ENCODE data around the gene TEX51. TPM values are rescaled to one million over a fixed set of nuclear protein-coding genes. Genes with fewer than 3 reads are reported as not detected.

The TEX51 gene
- total RNA-seq, 1 donor from 2014 or later: not detected

DNA sequence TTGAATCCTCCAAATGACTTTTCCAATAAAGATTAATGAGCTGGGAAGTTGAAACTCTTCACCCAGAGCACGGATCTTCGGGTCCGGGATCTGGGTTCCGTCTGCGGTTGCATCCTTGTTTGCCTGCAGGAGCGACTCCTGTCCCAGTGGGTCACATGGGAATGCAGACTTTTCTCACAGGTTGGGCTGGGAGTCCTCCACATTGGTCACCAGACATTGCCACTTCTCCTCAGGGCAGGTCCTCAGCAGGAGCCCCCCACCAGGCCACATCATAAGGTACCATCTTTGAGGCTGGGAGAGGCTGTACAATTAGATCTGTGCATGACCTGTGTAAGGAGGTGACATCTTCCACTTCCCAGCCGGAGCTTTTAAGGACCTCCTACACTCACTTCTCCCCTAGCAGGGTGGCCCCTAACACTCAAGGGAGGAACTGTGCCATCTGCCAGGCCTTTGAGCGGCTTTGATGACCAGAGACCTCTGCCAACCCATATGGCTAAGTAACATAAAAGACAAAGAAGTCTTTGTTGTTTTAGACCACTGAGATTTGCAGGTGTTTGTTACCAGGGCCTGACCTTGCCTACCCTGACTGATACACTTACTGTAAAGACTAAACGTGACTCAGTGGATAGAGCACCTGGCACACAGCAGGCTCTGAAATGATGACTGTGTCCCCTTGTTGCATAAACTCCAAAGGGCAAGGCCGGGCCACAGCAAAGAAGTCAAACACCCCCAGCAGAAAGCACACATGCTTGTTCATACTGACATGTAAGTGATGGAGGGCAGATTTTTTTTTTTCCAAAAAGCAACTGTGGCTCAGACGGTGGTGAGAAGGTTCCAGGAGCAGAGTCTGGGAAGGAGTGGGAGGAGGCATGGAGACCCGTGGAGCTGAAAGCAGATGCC, 7.9 kb upstream of the TEX51 start:
- Mint-ChIP-seq H3K27ac (no peak overlapping the region), H3K4me3 (ENCODE audit: low read depth) (no peak overlapping the region), H3K36me3 (ENCODE audit: insufficient read depth) (no peaks in the 10 kb centered on the region), H3K4me1 (ENCODE audit: low read depth) (peaks cover 2% of the 10 kb centered on the region), H3K27me3 (peaks cover 30% of the 10 kb centered on the region), H3K9me3 (ENCODE audit: low read depth) (no peaks in the 10 kb centered on the region)
- no peak for DNase-seq (ENCODE audit: low spot score, unreplicated experiment)
- TF ChIP-seq, protein P1, sequence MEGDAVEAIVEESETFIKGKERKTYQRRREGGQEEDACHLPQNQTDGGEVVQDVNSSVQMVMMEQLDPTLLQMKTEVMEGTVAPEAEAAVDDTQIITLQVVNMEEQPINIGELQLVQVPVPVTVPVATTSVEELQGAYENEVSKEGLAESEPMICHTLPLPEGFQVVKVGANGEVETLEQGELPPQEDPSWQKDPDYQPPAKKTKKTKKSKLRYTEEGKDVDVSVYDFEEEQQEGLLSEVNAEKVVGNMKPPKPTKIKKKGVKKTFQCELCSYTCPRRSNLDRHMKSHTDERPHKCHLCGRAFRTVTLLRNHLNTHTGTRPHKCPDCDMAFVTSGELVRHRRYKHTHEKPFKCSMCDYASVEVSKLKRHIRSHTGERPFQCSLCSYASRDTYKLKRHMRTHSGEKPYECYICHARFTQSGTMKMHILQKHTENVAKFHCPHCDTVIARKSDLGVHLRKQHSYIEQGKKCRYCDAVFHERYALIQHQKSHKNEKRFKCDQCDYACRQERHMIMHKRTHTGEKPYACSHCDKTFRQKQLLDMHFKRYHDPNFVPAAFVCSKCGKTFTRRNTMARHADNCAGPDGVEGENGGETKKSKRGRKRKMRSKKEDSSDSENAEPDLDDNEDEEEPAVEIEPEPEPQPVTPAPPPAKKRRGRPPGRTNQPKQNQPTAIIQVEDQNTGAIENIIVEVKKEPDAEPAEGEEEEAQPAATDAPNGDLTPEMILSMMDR (IDR thresholded peaks at IDR 0.05; ENCODE audit: unreplicated experiment): no peak

DNA sequence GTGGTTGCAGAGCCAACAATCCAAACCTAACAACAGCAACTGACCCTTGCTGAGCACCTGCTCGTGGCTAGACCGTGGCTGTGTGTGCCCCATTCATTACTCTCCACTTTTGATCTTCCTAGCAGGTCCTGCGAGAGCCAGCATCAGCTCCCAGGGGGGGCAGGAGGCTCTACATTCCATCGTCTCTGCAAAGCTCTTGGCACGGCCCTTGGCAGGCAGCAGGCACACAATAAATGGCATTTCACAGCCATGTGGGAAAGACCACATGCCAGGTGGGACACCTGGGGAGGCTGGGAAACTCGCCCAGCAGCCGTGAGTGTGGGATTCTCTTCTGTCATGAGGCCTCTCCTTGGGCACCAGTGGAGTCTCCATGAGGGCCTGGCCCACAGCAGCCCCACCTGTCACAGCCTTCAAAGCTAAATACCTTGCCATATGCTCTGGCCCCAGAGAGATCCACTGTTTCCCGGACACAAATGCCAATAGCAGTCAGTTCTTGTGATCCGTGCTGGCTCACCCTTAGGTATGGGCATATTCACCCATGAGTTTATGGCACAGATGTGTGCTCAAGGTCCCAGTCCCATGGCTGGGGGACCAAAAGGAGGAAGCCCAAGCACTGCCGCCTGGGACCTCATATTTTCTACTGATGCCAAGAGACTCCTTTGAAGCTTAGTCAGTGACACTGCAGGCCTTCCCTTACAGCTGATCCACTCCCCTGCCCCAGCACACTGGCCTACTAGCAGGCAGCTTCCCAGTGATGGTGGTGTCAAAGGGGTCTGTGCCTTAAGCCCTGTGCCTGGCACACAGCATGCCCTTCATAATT, 6.8 kb upstream of the TEX51 start:
- DNase-seq (ENCODE audit: low spot score, unreplicated experiment): no peak
- H3K27me3 Mint-ChIP-seq: peaks cover 24% of the 10 kb centered on the region
- H3K27ac Mint-ChIP-seq: no peak overlapping the region
- H3K9me3 Mint-ChIP-seq (ENCODE audit: low read depth): no peaks in the 10 kb centered on the region
- H3K4me1 Mint-ChIP-seq (ENCODE audit: low read depth): no peaks in the 10 kb centered on the region
- H3K36me3 Mint-ChIP-seq (ENCODE audit: insufficient read depth): no peaks in the 10 kb centered on the region
- TF ChIP-seq, protein P1 (IDR thresholded peaks at IDR 0.05; ENCODE audit: unreplicated experiment): no peak
- H3K4me3 Mint-ChIP-seq (ENCODE audit: low read depth): no peak overlapping the region

DNA sequence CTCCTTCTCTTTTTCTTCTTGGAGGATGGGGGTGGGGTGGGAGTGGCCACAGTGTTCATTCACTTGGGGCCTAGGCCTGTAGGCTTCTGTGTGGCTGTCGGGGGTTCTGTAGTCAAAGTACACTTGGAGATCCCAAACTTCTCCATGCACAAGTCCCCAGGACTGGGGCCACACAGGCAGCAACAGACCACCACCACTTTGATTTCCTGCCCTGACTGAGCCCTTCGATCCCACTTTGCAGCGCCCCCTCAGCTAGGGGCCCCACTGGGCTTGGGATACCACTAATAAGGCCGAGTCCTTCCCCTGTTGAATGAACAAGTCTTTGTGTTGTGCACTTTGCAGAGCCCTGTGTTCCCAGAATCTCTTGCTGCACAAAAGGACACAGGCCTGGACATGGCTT, 5.5 kb upstream of the TEX51 start:
- Mint-ChIP-seq H3K4me3 (ENCODE audit: low read depth) (no peak overlapping the region), H3K4me1 (ENCODE audit: low read depth) (no peaks in the 10 kb centered on the region), H3K9me3 (ENCODE audit: low read depth) (peaks cover 4% of the 10 kb centered on the region), H3K27ac (no peak overlapping the region), H3K36me3 (ENCODE audit: insufficient read depth) (no peaks in the 10 kb centered on the region), H3K27me3 (peaks cover 19% of the 10 kb centered on the region)
- TF ChIP-seq, protein P1 (IDR thresholded peaks at IDR 0.05; ENCODE audit: unreplicated experiment): no peak
- no peak for DNase-seq (ENCODE audit: low spot score, unreplicated experiment)

DNA sequence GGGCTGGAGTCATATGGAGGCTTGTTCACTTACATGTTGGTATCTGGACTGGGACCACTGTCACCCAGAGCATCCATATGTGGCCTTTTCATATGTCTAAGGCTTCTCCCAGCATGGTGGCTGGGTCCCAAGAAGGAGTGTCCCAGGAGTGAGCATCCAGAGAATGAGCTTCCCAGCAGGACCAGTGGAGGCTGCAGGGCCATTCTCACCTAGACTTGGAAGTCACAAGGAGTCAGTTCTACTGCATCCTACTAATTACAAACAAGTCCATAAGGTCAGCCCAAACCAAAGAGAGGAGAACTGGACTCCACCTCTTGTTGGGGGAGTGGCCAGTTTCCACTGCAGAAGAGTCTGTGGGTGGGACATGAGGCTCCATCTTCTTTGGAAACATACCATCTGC, 5.1 kb upstream of the TEX51 start:
- TF ChIP-seq, protein P1 (IDR thresholded peaks at IDR 0.05; ENCODE audit: unreplicated experiment): no peak
- no peak for DNase-seq (ENCODE audit: low spot score, unreplicated experiment)
- Mint-ChIP-seq H3K27me3 (peaks cover 20% of the 10 kb centered on the region), H3K4me3 (ENCODE audit: low read depth) (no peak overlapping the region), H3K4me1 (ENCODE audit: low read depth) (no peaks in the 10 kb centered on the region), H3K27ac (no peak overlapping the region), H3K36me3 (ENCODE audit: insufficient read depth) (no peaks in the 10 kb centered on the region), H3K9me3 (ENCODE audit: low read depth) (peaks cover 4% of the 10 kb centered on the region)

DNA sequence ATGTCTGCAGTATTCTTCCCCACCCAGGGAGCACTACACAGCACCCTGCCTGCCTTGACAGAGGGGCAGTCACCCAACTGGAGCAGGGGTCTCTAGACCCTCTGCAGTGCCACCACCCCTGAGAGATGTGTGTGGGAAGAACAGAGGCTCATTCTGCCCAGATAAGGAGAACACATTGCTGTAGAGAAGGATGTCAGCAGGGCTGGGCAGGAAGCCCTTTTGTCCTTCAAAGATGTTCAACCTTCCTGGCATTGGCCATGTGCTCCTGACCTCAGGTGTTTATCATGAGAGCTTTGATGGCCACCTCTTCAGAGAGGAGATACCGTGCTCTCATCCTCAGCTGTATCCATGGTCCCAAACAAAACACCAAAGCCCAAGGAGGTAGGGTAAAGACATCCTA, 4.6 kb upstream of the TEX51 start:
- no peak overlapping the region for H3K4me3 Mint-ChIP-seq (ENCODE audit: low read depth)
- H3K9me3 Mint-ChIP-seq (ENCODE audit: low read depth): peaks cover 4% of the 10 kb centered on the region
- no peak overlapping the region for H3K27ac Mint-ChIP-seq
- peaks cover 16% of the 10 kb centered on the region for H3K27me3 Mint-ChIP-seq
- H3K36me3 Mint-ChIP-seq (ENCODE audit: insufficient read depth): no peaks in the 10 kb centered on the region
- no peaks in the 10 kb centered on the region for H3K4me1 Mint-ChIP-seq (ENCODE audit: low read depth)
- DNase-seq (ENCODE audit: low spot score, unreplicated experiment): no peak
- TF ChIP-seq, protein P1 (IDR thresholded peaks at IDR 0.05; ENCODE audit: unreplicated experiment): no peak

Measured in progenitor cell of endocrine pancreas (in vitro differentiated cells).